ENCODE measurements around the gene CREB5. TPM values are rescaled to one million over a fixed set of nuclear protein-coding genes. Genes with fewer than 3 reads are reported as not detected.

CREB5 gene
- total and polyA plus RNA-seq, 10 donors = 0.88 to 56.8 (median 23.5) TPM

DNA sequence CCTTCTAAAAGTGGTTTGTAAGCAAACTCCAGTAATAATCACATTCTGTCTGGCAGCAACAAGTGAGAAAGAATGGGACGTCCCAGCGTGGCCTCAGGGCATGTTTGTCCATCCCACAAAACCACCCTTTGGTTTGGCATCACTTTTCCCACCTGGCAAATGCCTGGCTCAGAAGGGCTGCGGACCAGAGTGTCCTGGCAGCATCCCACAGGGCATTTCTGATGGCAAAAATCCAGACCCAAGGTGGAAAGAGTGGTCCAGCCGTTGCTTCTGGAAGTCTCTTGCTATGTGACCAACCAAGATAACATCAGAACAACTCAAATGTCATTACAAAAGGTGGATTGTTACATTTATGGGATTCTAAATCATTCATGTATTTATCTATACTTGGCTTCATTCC lies 174.4 kb downstream of the CREB5 start:
- Histone ChIP-seq H3K4me1 (no peaks in the 10 kb centered on the region), H3K36me3 (no peaks in the 10 kb centered on the region), H3K27me3 (replicated peaks in 1 of 7) (no peaks in the 10 kb centered on the region), H3K27ac (no peak overlapping the region), H3K9me3 (no peaks in the 10 kb centered on the region), H3K4me3 (no peak overlapping the region)
- DNase-seq = no peak
- TF ChIP-seq, protein P1, sequence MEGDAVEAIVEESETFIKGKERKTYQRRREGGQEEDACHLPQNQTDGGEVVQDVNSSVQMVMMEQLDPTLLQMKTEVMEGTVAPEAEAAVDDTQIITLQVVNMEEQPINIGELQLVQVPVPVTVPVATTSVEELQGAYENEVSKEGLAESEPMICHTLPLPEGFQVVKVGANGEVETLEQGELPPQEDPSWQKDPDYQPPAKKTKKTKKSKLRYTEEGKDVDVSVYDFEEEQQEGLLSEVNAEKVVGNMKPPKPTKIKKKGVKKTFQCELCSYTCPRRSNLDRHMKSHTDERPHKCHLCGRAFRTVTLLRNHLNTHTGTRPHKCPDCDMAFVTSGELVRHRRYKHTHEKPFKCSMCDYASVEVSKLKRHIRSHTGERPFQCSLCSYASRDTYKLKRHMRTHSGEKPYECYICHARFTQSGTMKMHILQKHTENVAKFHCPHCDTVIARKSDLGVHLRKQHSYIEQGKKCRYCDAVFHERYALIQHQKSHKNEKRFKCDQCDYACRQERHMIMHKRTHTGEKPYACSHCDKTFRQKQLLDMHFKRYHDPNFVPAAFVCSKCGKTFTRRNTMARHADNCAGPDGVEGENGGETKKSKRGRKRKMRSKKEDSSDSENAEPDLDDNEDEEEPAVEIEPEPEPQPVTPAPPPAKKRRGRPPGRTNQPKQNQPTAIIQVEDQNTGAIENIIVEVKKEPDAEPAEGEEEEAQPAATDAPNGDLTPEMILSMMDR (IDR thresholded peaks at IDR 0.05 in 8 of 11, conservative IDR thresholded peaks at IDR 0.05 in 3 of 11) = no peak
- no peak for TF ChIP-seq POLR2AphosphoS5 (IDR thresholded peaks at IDR 0.05)
- TF ChIP-seq POLR2A (IDR thresholded peaks at IDR 0.05) = no peak
- intact Hi-C loops (cut with DNase I; ENCODE audit: low total_unique reads) = no loop called here
- 85 to 92% (median 87%) methylated on average over 4 of the region's 4 CpGs for WGBS, 5 donors

DNA sequence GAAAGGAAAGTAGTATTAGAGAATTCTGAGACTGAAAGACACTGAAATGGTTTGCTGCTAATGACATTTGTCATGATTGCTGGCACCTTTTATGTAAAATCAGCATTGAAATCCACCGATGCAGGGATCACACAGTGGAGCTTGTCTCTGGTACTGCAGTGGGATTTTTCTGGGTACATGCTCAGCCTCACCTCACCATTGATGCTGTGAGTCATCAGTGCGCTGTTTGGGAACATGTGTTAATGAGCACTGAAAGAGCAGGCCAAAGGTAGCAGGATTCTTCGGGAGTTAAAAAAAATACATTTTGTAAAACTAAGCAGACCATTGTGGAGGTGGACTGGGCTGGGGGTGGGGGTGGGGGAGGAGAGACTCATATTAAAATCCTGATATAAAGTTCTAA lies 174.9 kb downstream of the CREB5 start:
- Histone ChIP-seq H3K4me1 (no peaks in the 10 kb centered on the region), H3K4me3 (no peak overlapping the region), H3K9me3 (no peaks in the 10 kb centered on the region), H3K36me3 (no peaks in the 10 kb centered on the region), H3K27ac (no peak overlapping the region), H3K27me3 (replicated peaks in 1 of 7) (no peaks in the 10 kb centered on the region)
- no peak for TF ChIP-seq POLR2AphosphoS5 (IDR thresholded peaks at IDR 0.05)
- TF ChIP-seq, protein P1 (IDR thresholded peaks at IDR 0.05 in 8 of 11, conservative IDR thresholded peaks at IDR 0.05 in 3 of 11) = no peak
- TF ChIP-seq POLR2A (IDR thresholded peaks at IDR 0.05) = no peak
- WGBS, 5 donors = 82 to 95% (median 92%) methylated on average over 3 of the region's 3 CpGs
- no peak for DNase-seq
- intact Hi-C loops (cut with DNase I; ENCODE audit: low total_unique reads) = no loop called here

DNA sequence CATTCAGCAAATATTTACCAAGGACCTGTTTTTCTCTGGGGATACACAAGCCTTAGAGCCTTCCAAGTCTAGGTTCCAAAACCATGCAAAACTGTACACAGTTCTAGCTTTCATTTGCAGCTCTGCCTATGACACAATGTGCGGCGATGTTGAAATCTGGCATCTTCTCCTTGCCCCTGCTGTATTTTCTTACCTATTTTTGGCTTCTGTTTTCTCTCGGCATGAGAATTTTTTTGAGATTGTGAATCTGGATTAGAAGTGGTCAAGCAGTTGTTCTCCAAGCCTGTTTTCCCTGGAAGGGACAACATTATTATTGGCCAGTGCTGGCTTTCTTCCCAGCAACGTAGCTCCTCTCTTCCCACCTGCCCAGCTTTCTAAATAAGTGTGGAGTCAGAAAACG lies 176.3 kb downstream of the CREB5 start:
- Histone ChIP-seq H3K9me3 (no peaks in the 10 kb centered on the region), H3K36me3 (no peaks in the 10 kb centered on the region), H3K4me3 (no peak overlapping the region), H3K4me1 (no peaks in the 10 kb centered on the region), H3K27me3 (replicated peaks in 1 of 7) (no peaks in the 10 kb centered on the region), H3K27ac (no peak overlapping the region)
- DNase-seq = no peak
- intact Hi-C loops (cut with DNase I; ENCODE audit: low total_unique reads) = no loop called here
- 84 to 91% (median 90%) methylated on average over 5 of the region's 5 CpGs for WGBS, 5 donors
- TF ChIP-seq, protein P1 (IDR thresholded peaks at IDR 0.05 in 8 of 11, conservative IDR thresholded peaks at IDR 0.05 in 3 of 11) = no peak
- TF ChIP-seq POLR2A (IDR thresholded peaks at IDR 0.05) = no peak
- TF ChIP-seq POLR2AphosphoS5 (IDR thresholded peaks at IDR 0.05) = no peak

DNA sequence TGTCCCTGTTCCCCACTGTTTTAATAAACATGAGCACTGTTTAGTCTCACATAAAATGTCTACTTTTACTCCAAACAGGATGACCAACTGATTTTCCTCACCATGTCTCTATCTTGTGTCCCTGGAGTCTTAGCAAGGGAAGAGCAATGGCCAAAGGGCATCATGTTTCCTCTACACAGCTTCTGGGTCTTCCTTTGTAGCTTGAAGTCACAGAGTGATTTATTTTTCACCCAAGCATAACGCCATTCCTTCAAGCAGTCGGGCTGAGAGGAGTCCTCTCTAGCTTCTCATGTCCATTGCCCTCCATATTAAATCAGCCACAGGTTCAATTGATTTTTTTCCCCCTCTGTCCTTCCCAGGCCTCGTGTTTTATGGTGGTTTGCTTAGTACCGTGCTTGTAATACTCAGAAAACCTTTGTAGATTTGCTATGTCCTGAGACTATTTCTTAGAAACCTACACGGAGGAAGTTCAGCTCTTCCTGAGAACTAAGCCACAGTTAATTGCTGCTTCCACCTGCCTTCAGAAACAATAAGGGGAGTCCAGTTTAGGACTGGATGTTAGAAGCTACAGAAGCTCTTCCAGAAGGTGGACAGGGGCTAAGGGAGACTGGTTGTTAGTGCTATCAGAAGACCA lies 178.8 kb downstream of the CREB5 start:
- Histone ChIP-seq H3K27me3 (replicated peaks in 1 of 7) (no peaks in the 10 kb centered on the region), H3K9me3 (no peaks in the 10 kb centered on the region), H3K4me1 (no peaks in the 10 kb centered on the region), H3K4me3 (no peak overlapping the region), H3K27ac (no peak overlapping the region), H3K36me3 (no peaks in the 10 kb centered on the region)
- DNase-seq = no peak
- intact Hi-C loops (cut with DNase I; ENCODE audit: low total_unique reads) = no loop called here
- TF ChIP-seq, protein P1 (IDR thresholded peaks at IDR 0.05 in 8 of 11, conservative IDR thresholded peaks at IDR 0.05 in 3 of 11) = no peak
- TF ChIP-seq POLR2AphosphoS5 (IDR thresholded peaks at IDR 0.05) (no peak), POLR2A (IDR thresholded peaks at IDR 0.05) (no peak)
- WGBS, 5 donors = 23 to 31% (median 25%) methylated on average over 5 of the region's 5 CpGs

All from spleen (tissue), 11 donors.